ENCODE data around the gene DLST. TPM values are rescaled to one million over a fixed set of nuclear protein-coding genes. Genes with fewer than 3 reads are reported as not detected.
A peak's percentile ranks its signal among the peaks of the same experiment; 100 is the strongest.

DLST gene
- total RNA-seq, 1 donor from 2014 or later = 90.4 TPM

GRCh38 chr14:74836251-74836960, 45.3 kb upstream of the DLST start:
- intact Hi-C loops (cut with micrococcal nuclease) = no loop called here
- ChIA-PET POLR2A (interaction anchor here (0.5 to 3.9 kb wide), 6 partner anchors 10 to 73 kb away, joined by 3 to 13 read pairs (median 3); partner anchors contain the start of genes DLST and YLPM1), CTCF (interaction anchor here (1.2 to 2.4 kb wide), 2 partner anchors 13 to 24 kb away, joined by 4 to 14 read pairs; no protein-coding TSS in a partner anchor)
- no peak for ATAC-seq (ENCODE audit: low read depth)
- Mint-ChIP-seq H3K9me3 (no peaks in the 10 kb centered on the region), H3K4me1 (peaks cover 66% of the 10 kb centered on the region), H3K4me3 (peak overlapping the region; percentile 44), H3K27me3 (no peaks in the 10 kb centered on the region), H3K36me3 (ENCODE audit: low read depth) (peaks cover 10% of the 10 kb centered on the region), H3K27ac (peak overlapping the region; percentile 86)
- TF ChIP-seq CTCF (IDR thresholded peaks at IDR 0.05) = no peak
- no peak for DNase-seq

- ATAC-seq (ENCODE audit: low read depth) (no peak), DNase-seq (no peak)
- peaks cover 80% of the 10 kb centered on the region for H3K4me1 Mint-ChIP-seq
- intact Hi-C loops (cut with micrococcal nuclease) = no loop called here
- peak overlapping the region; percentile 86 for H3K27ac Mint-ChIP-seq
- H3K4me3 Mint-ChIP-seq = peak overlapping the region; percentile 63
- ChIA-PET POLR2A (interaction anchor here (0.7 to 3.9 kb wide), 2 partner anchors 44 to 67 kb away, joined by 3 to 13 read pairs; partner anchors contain the start of gene DLST), CTCF (no interaction called here)
- H3K36me3 Mint-ChIP-seq (ENCODE audit: low read depth) = peaks cover 7% of the 10 kb centered on the region
- no peak for TF ChIP-seq CTCF (IDR thresholded peaks at IDR 0.05)
- H3K27me3 Mint-ChIP-seq = no peaks in the 10 kb centered on the region
- no peaks in the 10 kb centered on the region for H3K9me3 Mint-ChIP-seq
These were observed 43.5 kb upstream of the DLST start for GRCh38 chr14:74838166-74838565.

GRCh38 chr14:74840603-74841030, 41.1 kb upstream of the DLST start:
- CTCF ChIA-PET = interaction anchor here (1.5 to 1.6 kb wide), 2 partner anchors 65 to 286 kb away, joined by 3 read pairs; partner anchors contain the start of gene NEK9
- no peak for TF ChIP-seq CTCF (IDR thresholded peaks at IDR 0.05)
- no peak for DNase-seq
- POLR2A ChIA-PET = interaction anchor here (1.1 kb wide), 1 partner anchor 77 kb away, joined by 3 read pairs; the partner anchor contains the start of gene YLPM1
- Mint-ChIP-seq H3K4me3 (no peak overlapping the region), H3K27me3 (no peaks in the 10 kb centered on the region), H3K27ac (peak overlapping the region; percentile 93), H3K9me3 (no peaks in the 10 kb centered on the region), H3K36me3 (ENCODE audit: low read depth) (peaks cover 3% of the 10 kb centered on the region), H3K4me1 (peaks cover 68% of the 10 kb centered on the region)
- ATAC-seq (ENCODE audit: low read depth) = peak; percentile 17
- intact Hi-C loops (cut with micrococcal nuclease) = loop anchor here (2.0 to 5.0 kb wide), 3 partner anchors 16 to 78 kb away; partner anchors contain the start of genes DLST and YLPM1

- DNase-seq (no peak), ATAC-seq (ENCODE audit: low read depth) (peak; percentile 84)
- peak overlapping the region; percentile 93 for H3K27ac Mint-ChIP-seq
- H3K36me3 Mint-ChIP-seq (ENCODE audit: low read depth) = no peaks in the 10 kb centered on the region
- TF ChIP-seq CTCF (IDR thresholded peaks at IDR 0.05) = no peak
- H3K4me3 Mint-ChIP-seq = peak overlapping the region; percentile 63
- POLR2A ChIA-PET = interaction anchor here (0.7 kb wide), 1 partner anchor 298 kb away, joined by 3 read pairs; no protein-coding TSS in a partner anchor
- H3K27me3 Mint-ChIP-seq = no peaks in the 10 kb centered on the region
- H3K4me1 Mint-ChIP-seq = peaks cover 59% of the 10 kb centered on the region
- H3K9me3 Mint-ChIP-seq = no peaks in the 10 kb centered on the region
- intact Hi-C loops (cut with micrococcal nuclease) = loop anchor here (2.0 to 5.0 kb wide), 3 partner anchors 17 to 79 kb away; partner anchors contain the start of genes DLST and YLPM1
- CTCF ChIA-PET = interaction anchor here (1.5 to 2.0 kb wide), 3 partner anchors 20 to 286 kb away, joined by 3 to 14 read pairs (median 3); partner anchors contain the start of gene NEK9
These were observed 40.2 kb upstream of the DLST start for GRCh38 chr14:74841230-74842207.

All from activated B cell treated with CpG ODN at 0.5 μM for 24 hours (primary cell).